ENCODE measurements around the gene SH3YL1.

The SH3YL1 gene

GRCh38 chr2:260507-261161, 3.2 kb downstream of the SH3YL1 start:
- Histone ChIP-seq H3K36me3 (ENCODE audit: insufficient read depth, low read length) (no peaks in the 10 kb centered on the region), H2AFZ (ENCODE audit: low read depth, low read length) (no peak overlapping the region), H3K4me1 (ENCODE audit: insufficient read depth, low read length) (peaks cover 15% of the 10 kb centered on the region), H3K9me3 (ENCODE audit: insufficient read depth, low read length, severe bottlenecking) (peaks cover 2% of the 10 kb centered on the region), H4K20me1 (ENCODE audit: insufficient read depth, low read length) (peaks cover 1% of the 10 kb centered on the region; the same call in 1 of the 2 replicates), H3K27me3 (ENCODE audit: insufficient read depth, low read length, poor library complexity) (no peaks in the 10 kb centered on the region), H3K9ac (ENCODE audit: low read depth, low read length) (no peak overlapping the region), H3K79me2 (ENCODE audit: insufficient read depth, low read length) (peaks cover 23% of the 10 kb centered on the region), H3K4me3 (ENCODE audit: low read depth in 1 of 2, low read length in 2 of 2) (no peak overlapping the region), H3K27ac (ENCODE audit: low read length) (no peak overlapping the region), H3K4me2 (ENCODE audit: insufficient read depth, low read length) (no peak overlapping the region)
- no peak for ATAC-seq (ENCODE audit: insufficient read depth, low read depth)
- DNase-seq: no peak
- TF ChIP-seq EZH2 (IDR thresholded peaks at IDR 0.05; ENCODE audit: borderline replicate concordance, low read depth, low read length, severe bottlenecking): no peak
- TF ChIP-seq CTCF (IDR thresholded peaks at IDR 0.05; ENCODE audit: borderline replicate concordance, extremely low read depth, low read length, poor library complexity, severe bottlenecking): no peak

GRCh38 chr2:259789-260331, 4.0 kb downstream of the SH3YL1 start:
- Histone ChIP-seq H3K4me1 (ENCODE audit: insufficient read depth, low read length) (peaks cover 13% of the 10 kb centered on the region), H4K20me1 (ENCODE audit: insufficient read depth, low read length) (no peaks in the 10 kb centered on the region), H3K4me3 (ENCODE audit: low read depth in 1 of 2, low read length in 2 of 2) (no peak overlapping the region), H3K27ac (ENCODE audit: low read length) (no peak overlapping the region), H3K27me3 (ENCODE audit: insufficient read depth, low read length, poor library complexity) (no peaks in the 10 kb centered on the region), H3K79me2 (ENCODE audit: insufficient read depth, low read length) (peaks cover 15% of the 10 kb centered on the region), H2AFZ (ENCODE audit: low read depth, low read length) (no peak overlapping the region), H3K4me2 (ENCODE audit: insufficient read depth, low read length) (no peak overlapping the region), H3K9me3 (ENCODE audit: insufficient read depth, low read length, severe bottlenecking) (peaks cover 2% of the 10 kb centered on the region), H3K9ac (ENCODE audit: low read depth, low read length) (no peak overlapping the region), H3K36me3 (ENCODE audit: insufficient read depth, low read length) (no peaks in the 10 kb centered on the region)
- ATAC-seq (ENCODE audit: insufficient read depth, low read depth) (no peak), DNase-seq (no peak)
- no peak for TF ChIP-seq CTCF (IDR thresholded peaks at IDR 0.05; ENCODE audit: borderline replicate concordance, extremely low read depth, low read length, poor library complexity, severe bottlenecking)
- no peak for TF ChIP-seq EZH2 (IDR thresholded peaks at IDR 0.05; ENCODE audit: borderline replicate concordance, low read depth, low read length, severe bottlenecking)

GRCh38 chr2:258933-259332, 4.9 kb downstream of the SH3YL1 start:
- no peak overlapping the region for H3K4me2 ChIP-seq (ENCODE audit: insufficient read depth, low read length)

More at GRCh38 chr2:258933-259332, 4.9 kb downstream of the SH3YL1 start:
- Histone ChIP-seq H3K27ac (ENCODE audit: low read length) (no peak overlapping the region), H3K9me3 (ENCODE audit: insufficient read depth, low read length, severe bottlenecking) (peaks cover 2% of the 10 kb centered on the region), H2AFZ (ENCODE audit: low read depth, low read length) (no peak overlapping the region), H4K20me1 (ENCODE audit: insufficient read depth, low read length) (no peaks in the 10 kb centered on the region), H3K4me1 (ENCODE audit: insufficient read depth, low read length) (peaks cover 10% of the 10 kb centered on the region), H3K9ac (ENCODE audit: low read depth, low read length) (no peak overlapping the region), H3K27me3 (ENCODE audit: insufficient read depth, low read length, poor library complexity) (no peaks in the 10 kb centered on the region), H3K36me3 (ENCODE audit: insufficient read depth, low read length) (no peaks in the 10 kb centered on the region), H3K4me3 (ENCODE audit: low read depth in 1 of 2, low read length in 2 of 2) (no peak overlapping the region), H3K79me2 (ENCODE audit: insufficient read depth, low read length) (peaks cover 9% of the 10 kb centered on the region)
- ATAC-seq (ENCODE audit: insufficient read depth, low read depth): no peak
- TF ChIP-seq CTCF (IDR thresholded peaks at IDR 0.05; ENCODE audit: borderline replicate concordance, extremely low read depth, low read length, poor library complexity, severe bottlenecking) (no peak), EZH2 (IDR thresholded peaks at IDR 0.05; ENCODE audit: borderline replicate concordance, low read depth, low read length, severe bottlenecking) (no peak)
- DNase-seq: no peak
